HG03342 (cell line): ENCODE data around the gene NMRAL1.

Source experiments
- ATAC-seq: cut with Tn5 transposase; IDR thresholded peaks from one replicate; pipeline ENCODE4 v1.9.1; 2021; ENCODE audit warnings: mild to moderate bottlenecking, moderate library complexity; ENCODE audit not compliant: unreplicated experiment

Gene NMRAL1

DNA sequence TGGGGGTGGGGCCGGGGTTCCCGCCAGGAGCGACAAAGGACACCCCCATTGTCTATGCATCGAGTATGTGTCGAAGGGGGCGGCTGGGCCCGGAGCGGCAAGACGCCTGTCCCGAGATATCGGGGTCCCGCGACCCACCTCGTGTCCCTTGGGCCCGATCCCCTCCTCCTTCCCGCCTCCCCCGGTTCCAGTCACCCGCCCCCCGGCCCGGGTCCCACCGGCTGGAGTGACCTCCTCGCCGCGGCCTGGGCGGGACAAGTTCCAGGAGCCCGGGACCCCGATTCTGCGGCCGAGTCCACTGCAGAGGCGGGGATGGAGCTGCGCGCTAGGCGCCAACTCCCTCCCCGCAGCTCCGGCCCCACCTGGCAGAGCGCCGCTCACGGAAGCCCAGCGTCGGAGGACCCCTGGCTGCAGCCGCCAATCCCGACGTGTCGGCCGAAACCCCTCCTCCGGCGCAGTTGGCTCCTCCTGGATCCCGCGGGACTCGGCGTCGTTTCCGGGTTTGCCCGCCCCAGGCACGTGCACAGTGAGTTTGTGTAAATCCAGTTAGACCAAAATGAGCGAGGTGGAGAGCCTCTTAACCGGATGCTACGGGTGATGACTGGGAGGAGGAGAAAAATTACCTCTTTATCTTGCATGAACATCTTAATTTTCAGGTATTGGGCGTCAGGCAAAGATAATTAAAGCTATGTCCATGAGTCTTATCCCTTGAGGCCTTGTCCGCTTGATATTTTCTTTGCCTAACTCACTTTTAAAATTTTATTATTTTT lies at the start of gene NMRAL1:
TSS of gene NMRAL1 (minus strand) at position 434 of the 770 bp plus-strand sequence. CDS start 493 bp downstream, outside the sequence.
- ATAC-seq: peak; percentile 56

DNA sequence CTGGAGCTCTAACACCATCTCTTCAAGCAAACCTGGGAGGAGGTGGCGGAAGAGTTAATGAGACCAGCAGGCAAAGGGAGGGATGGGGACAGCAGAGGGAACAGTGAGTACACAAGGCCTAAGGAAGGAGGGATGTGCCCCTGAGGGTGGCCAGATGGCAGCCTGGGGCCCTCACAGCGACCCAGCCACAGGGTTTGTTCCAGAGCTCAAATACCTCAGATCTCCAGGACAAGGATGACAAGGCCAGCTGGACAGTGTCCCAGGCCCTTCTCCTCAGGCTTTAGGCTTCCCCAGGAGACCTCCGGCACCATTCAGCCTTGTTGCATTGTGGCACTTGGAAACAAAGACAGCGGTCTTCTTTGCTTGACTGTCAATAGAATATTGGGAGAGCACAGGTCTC lies 49.3 kb upstream of the NMRAL1 start:
- ATAC-seq: no peak

DNA sequence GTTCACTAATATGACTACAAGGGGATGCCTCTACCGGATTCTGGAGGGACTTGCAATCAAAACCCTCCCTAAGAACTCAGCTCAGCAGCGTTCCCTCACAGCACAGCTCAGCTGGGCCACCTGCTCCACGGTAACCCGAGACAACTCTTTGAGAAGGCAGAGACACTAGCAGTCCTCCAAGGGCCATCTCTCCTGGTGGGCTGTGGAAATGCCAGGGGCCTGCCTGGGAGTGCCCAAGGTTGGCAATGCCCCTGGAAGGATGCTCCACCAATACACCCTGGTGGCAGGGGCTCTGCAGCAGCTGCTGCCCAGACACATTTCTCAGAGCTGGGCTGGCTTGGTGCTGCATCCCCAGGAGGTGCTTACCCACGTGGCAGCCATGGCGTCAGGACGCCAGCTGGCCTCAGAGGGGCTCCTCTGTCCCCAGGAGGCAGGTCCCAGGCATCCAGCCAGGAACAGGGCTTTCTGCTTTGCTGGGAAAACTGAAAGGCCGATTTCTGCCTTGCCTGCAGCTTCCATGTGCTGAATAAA lies 47.7 kb upstream of the NMRAL1 start:
- ATAC-seq: no peak

- no peak for ATAC-seq
Measured at GRCh38 chr16:4520913-4521312, 46.5 kb upstream of the NMRAL1 start.

DNA sequence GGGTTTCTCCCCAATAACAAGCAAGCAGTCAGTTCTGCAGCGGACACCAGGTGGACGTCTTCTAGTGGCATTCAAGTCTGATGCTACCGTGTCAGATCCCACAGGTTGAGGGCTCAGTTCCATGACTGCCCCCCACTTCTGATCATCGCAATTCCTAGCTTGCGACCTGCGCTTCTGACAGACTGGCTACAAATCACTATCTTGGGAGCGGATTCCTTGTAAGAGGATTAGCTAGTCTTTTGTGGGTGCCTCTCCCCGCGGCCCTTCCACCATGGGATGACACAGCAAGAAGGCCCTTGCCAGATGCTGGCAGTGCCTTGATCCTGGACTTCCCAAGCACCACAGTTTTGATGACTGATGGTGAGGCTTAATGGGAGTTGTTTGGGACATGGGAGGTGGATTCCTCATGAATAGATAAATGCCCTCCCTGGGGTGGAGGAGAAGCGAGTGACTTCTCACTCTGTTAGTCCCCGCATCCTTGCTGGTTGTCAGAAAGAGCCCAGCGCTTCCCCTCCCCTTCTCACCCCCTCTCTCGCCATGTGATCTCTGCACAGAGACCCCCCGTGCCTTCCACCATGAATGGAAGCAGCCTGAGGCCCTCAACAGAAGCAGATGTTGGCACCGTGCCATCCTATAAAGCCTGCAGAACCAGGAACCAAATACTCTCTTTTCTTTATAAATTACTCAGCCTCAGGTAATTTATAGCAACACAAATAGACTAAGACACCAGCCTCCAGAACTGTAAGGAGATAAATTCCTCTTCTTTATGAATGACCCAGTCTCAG lies 45.0 kb upstream of the NMRAL1 start:
- ATAC-seq: no peak

GRCh38 chr16:4517812-4518680 lies 43.6 kb upstream of the NMRAL1 start:
- no peak for ATAC-seq

DNA sequence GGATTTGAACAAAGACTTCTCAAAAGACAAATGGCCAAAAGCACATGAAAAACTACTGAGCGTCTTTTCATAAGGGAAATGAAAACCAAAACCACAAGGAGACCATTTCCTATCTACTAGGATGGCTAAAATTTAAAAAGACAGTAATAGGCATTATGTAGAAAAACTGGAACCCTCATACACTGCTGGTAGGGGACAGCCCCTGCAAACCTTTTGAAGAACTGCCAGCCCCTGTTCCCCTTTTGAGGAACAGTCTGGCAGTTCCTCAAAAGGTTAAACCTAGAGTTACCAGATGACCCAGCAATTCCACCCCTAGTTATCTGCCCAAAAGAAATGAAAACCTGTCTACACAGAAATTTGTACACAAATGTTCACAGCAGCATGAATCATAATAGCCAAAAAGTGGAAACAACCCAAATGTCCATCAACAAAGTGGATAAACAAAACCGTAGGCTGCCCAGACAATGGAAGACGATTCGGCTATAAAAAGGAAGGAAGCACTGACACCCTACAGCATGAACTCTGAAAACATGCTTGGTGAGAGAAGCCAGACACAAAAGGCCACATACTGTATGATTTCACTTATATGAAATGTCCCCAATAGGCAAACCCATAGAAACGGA lies 41.3 kb upstream of the NMRAL1 start:
- ATAC-seq: peak; percentile 53

DNA sequence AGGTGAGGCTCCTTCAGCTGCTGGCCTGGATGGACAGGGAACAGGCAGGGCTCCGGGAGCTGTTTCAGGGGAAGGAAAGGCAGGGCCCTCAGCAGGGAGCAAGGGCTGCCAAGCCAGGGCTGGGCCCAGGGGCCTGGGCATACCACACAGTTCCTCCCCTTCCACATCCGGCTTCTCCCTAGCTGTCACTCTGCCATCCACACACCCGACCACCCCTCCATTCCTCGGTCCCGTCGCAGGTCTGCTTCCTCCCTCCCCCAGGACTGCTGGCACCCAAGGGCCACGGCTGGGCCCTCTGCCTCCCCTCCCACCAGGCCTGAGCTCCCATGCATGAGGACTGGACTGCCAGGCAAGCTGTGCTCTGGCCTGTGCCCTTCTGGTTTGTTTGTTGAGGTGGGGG lies 40.2 kb upstream of the NMRAL1 start:
- no peak for ATAC-seq

- no peak for ATAC-seq
Measured at GRCh38 chr16:4513881-4514280, 39.5 kb upstream of the NMRAL1 start.

- ATAC-seq: no peak
Measured at GRCh38 chr16:4513086-4513860, 38.8 kb upstream of the NMRAL1 start.

DNA sequence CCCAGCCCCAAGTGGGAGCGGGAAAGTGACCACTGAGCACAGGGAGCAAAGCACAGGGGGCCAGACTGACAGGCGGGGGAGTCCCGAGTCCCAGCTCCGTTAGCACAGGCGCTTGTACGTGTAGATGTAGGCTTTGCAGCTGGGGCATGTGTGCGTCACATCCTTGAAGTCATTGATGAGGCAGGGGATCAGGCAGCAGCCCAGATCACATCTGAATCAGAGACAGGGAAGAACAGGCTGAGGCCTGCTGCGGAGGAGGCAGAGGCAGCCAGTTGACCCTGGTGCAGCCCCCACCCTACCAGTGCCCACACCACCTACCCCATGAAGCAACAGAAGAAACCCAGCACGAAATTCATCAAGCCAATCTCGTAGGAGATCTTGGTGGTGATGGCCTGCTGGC lies 38.0 kb upstream of the NMRAL1 start:
- no peak for ATAC-seq

DNA sequence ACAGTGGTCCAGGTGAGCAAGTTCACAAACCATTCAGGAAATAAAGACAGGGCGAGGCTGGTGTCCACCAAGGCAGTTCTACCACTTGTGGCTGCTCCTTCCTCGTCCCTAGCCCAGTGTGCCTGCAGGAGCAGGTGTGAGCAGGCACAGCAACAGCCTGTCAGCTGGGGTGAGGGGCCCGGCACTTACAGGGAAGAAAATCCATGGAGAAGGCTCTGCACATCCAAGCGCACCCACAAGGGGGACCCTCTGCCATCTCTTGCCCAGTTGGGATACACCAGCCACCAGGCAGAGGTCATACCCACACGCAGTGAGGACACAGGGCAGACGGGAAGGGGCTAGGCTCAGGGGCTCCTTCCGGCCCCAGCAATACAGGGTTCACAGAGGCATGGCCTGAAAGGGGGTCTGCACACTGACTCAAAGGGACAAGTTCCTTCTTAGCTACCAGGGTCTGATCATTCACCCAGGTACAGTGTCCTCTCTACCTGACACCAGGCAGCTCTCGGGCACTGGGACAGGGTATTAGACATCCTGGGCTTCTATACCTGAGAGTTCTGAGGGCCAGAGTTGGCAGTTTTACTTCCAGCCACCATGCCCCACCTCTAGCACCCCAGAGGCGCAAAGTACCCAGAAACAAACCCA lies 37.1 kb upstream of the NMRAL1 start:
- ATAC-seq: no peak

- ATAC-seq: no peak
Measured at GRCh38 chr16:4510747-4511426, 36.5 kb upstream of the NMRAL1 start.

- ATAC-seq: no peak
Measured at GRCh38 chr16:4510131-4510530, 35.7 kb upstream of the NMRAL1 start.

- ATAC-seq: no peak
Measured at GRCh38 chr16:4509420-4509819, 35.0 kb upstream of the NMRAL1 start.

GRCh38 chr16:4508806-4509205 lies 34.4 kb upstream of the NMRAL1 start:
- no peak for ATAC-seq

GRCh38 chr16:4507588-4508345 lies 33.3 kb upstream of the NMRAL1 start:
- no peak for ATAC-seq

DNA sequence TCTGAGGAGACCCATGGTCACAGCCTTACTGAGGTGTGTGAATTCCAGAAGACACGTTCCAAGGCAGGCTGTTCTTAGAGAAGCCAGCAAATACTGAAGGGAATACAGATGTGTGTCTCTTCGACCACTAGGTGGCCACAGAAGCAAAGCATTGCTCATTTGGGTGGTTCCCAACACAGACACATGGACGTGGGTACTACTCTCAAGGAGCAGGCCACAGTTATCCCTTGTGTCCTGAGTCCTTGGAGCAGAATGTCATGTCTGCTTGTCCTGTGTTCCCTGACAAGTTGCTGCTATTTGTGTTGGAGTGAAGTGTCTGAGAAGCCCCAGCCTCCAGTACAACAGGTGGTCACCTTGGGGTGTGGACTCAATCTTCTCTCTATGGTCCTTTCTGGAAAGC lies 32.0 kb upstream of the NMRAL1 start:
- no peak for ATAC-seq
